Ovary (tissue), 3 donors: ENCODE results near the gene KPTN.

Experiments
- CTCF ChIP-seq, 3 donors: fragments of 450-650 bp in 2 of 3; fragments of 200-600 bp in 1 of 3; IDR thresholded peaks; one replicate each; pipeline versions ENCODE4 v1.5.1 to v1.8.0; 2016 to 2022; ENCODE audit warnings: antibody characterized with exemption in 3 of 3, mild to moderate bottlenecking in 1 of 3
- POLR2A ChIP-seq: fragments of 450-650 bp; IDR thresholded peaks from one replicate; pipeline ENCODE4 v1.6.1; 2017; ENCODE audit warnings: antibody characterized with exemption, mild to moderate bottlenecking, moderate library complexity
- donor health status: DM: no; HTN: no; CAD: no.

- no peak for TF ChIP-seq CTCF (IDR thresholded peaks at IDR 0.05)
- TF ChIP-seq POLR2A, result no peak
These were observed 18.1 kb downstream of the KPTN start for GRCh38 chr19:47465957-47466356.
